Measurements from ENCODE around the gene OR1L6.

GRCh38 chr9:122785269-122785668 is 43.2 kb downstream of the OR1L6 start:
- TF ChIP-seq TAF1 (IDR thresholded peaks at IDR 0.05; ENCODE audit: low read depth, low read length) (no peak), POLR2AphosphoS5 (IDR thresholded peaks at IDR 0.05; ENCODE audit: low read depth, low read length) (no peak)
